WTC11 (cell line): ENCODE measurements around the gene HHIPL1. TPM values are rescaled to one million over a fixed set of nuclear protein-coding genes. Genes with fewer than 3 reads are reported as not detected.

Source experiments
- ATAC-seq: fragments of 200-7000 bp; cut with Tn5 transposase; 2 replicates; pipeline ENCODE4 v1.10.0; 2021; ENCODE audit warnings: mild to moderate bottlenecking, moderate library complexity
- CTCF ChIA-PET: fragments of 300-600 bp; sonication (Branson Sonifier 250); formaldehyde crosslinking; loops from one replicate; lab custom pipeline; 2021; ENCODE audit warnings: antibody characterized with exemption; lab: Charles Lee
- POLR2A ChIA-PET: fragments of 350-600 bp; sonication (Branson Sonifier 250); formaldehyde crosslinking; loops from one replicate; lab custom pipeline; 2021; ENCODE audit warnings: antibody characterized with exemption; lab: Charles Lee
- DNase-seq: peaks from one replicate; pipeline ENCODE4 v3.0.0; 2021; ENCODE audit warnings: low spot score
- H3K27ac Mint-ChIP-seq: 2 replicates; pipeline ENCODE4 v1.8.0; 2021; ENCODE audit warnings: mixed read lengths
- H3K27me3 Mint-ChIP-seq: 2 replicates; pipeline ENCODE4 v1.8.0; 2021; ENCODE audit warnings: low read depth, mild to moderate bottlenecking, moderate library complexity, mixed read lengths
- H3K36me3 Mint-ChIP-seq: 2 replicates; pipeline ENCODE4 v1.8.0; 2021; ENCODE audit warnings: mixed read lengths
- H3K4me1 Mint-ChIP-seq: 2 replicates; pipeline ENCODE4 v1.8.0; 2022; ENCODE audit warnings: mixed read lengths
- H3K4me3 Mint-ChIP-seq: 2 replicates; pipeline ENCODE4 v1.8.0; 2021; ENCODE audit warnings: mild to moderate bottlenecking, moderate library complexity, mixed read lengths
- H3K9me3 Mint-ChIP-seq: 2 replicates; pipeline ENCODE4 v1.8.0; 2021; ENCODE audit warnings: mixed read lengths
- CREB1 ChIP-seq: sonication (generic); formaldehyde crosslinking; IDR thresholded peaks from 2 replicates; pipeline ENCODE4 v1.8.0; 2023; ENCODE audit warnings: mild to moderate bottlenecking, missing genetic modification reagents
- CREM ChIP-seq: sonication (generic); formaldehyde crosslinking; IDR thresholded peaks from 2 replicates; pipeline ENCODE4 v1.8.1; 2022; ENCODE audit warnings: mild to moderate bottlenecking, missing genetic modification reagents, moderate library complexity
- FOXJ3 ChIP-seq: sonication (generic); formaldehyde crosslinking; IDR thresholded peaks from 2 replicates; pipeline ENCODE4 v1.9.0; 2021; ENCODE audit warnings: missing genetic modification reagents, mild to moderate bottlenecking, borderline replicate concordance
- GRHL2 ChIP-seq: fragments of 250-450 bp; sonication (Bioruptor Pico); IDR thresholded peaks from 2 replicates; pipeline ENCODE4 v1.8.0; 2022; ENCODE audit warnings: mild to moderate bottlenecking, moderate library complexity; ENCODE audit not compliant: insufficient replicate concordance, severe bottlenecking
- GTF2I ChIP-seq: fragments of 250-450 bp; sonication (Bioruptor Pico); conservative IDR thresholded peaks from 2 replicates; pipeline ENCODE4 v1.4.0; 2021; ENCODE audit warnings: mild to moderate bottlenecking
- NFATC4 ChIP-seq: fragments of 250-450 bp; sonication (Bioruptor Pico); IDR thresholded peaks from 2 replicates; pipeline ENCODE4 v1.9.0; 2021; ENCODE audit warnings: mild to moderate bottlenecking
- NFE2L1 ChIP-seq: sonication (generic); formaldehyde crosslinking; IDR thresholded peaks from 2 replicates; pipeline ENCODE4 v1.8.1; 2023; ENCODE audit warnings: missing genetic modification reagents
- NFYB ChIP-seq: sonication (generic); formaldehyde crosslinking; conservative IDR thresholded peaks from 2 replicates; pipeline ENCODE4 v1.8.0; 2022; ENCODE audit warnings: low read depth, missing genetic modification reagents
- OVOL2 ChIP-seq: fragments of 250-450 bp; sonication (Bioruptor Pico); IDR thresholded peaks from 2 replicates; pipeline ENCODE4 v1.9.0; 2021; ENCODE audit warnings: mild to moderate bottlenecking, borderline replicate concordance
- RORB ChIP-seq: fragments of 250-450 bp; sonication (Bioruptor Pico); IDR thresholded peaks from 2 replicates; pipeline ENCODE4 v1.9.0; 2021; ENCODE audit warnings: mild to moderate bottlenecking
- SP1 ChIP-seq: sonication (generic); formaldehyde crosslinking; conservative IDR thresholded peaks from 2 replicates; pipeline ENCODE4 v1.8.1; 2022; ENCODE audit warnings: missing genetic modification reagents
- ZNF423 ChIP-seq: fragments of 250-450 bp; sonication (Bioruptor Pico); IDR thresholded peaks from 2 replicates; pipeline ENCODE4 v2.1.2; 2022; ENCODE audit warnings: mild to moderate bottlenecking, moderate library complexity
- ZNF671 ChIP-seq: fragments of 250-450 bp; sonication (Bioruptor Pico); IDR thresholded peaks from 2 replicates; pipeline ENCODE4 v1.8.0; 2021; ENCODE audit warnings: mild to moderate bottlenecking
- total RNA-seq: library from RNA; stranded (reverse); gene quantifications from 3 replicates; pipeline ENCODE4 v1.2.3, GENCODE V29; 2021
- TF ChIP-seq, protein P1 (sequence below): sonication (generic); formaldehyde crosslinking; IDR thresholded peaks from 2 replicates; pipeline ENCODE4 v1.8.1; 2023; ENCODE audit warnings: mild to moderate bottlenecking, missing genetic modification reagents, moderate library complexity
- TF ChIP-seq, protein P2 (sequence below): sonication (generic); formaldehyde crosslinking; IDR thresholded peaks from 2 replicates; pipeline ENCODE4 v1.8.0; 2022; ENCODE audit warnings: mild to moderate bottlenecking, missing genetic modification reagents
- TF ChIP-seq, protein P3 (sequence below): sonication (generic); formaldehyde crosslinking; conservative IDR thresholded peaks from 2 replicates; pipeline ENCODE4 v1.8.1; 2023; ENCODE audit warnings: mild to moderate bottlenecking, low read depth, missing genetic modification reagents, moderate library complexity
- TF ChIP-seq, protein P4 (sequence below): fragments of 200-600 bp; IDR thresholded peaks from 2 replicates; pipeline ENCODE4 v1.8.0; 2022; ENCODE audit warnings: antibody characterized with exemption
- TF ChIP-seq, protein P5 (sequence below): sonication (generic); formaldehyde crosslinking; IDR thresholded peaks from 2 replicates; pipeline ENCODE4 v1.8.0; 2022; ENCODE audit warnings: mild to moderate bottlenecking, missing genetic modification reagents
- TF ChIP-seq, protein P6 (sequence below): fragments of 250-450 bp; sonication (Bioruptor Pico); IDR thresholded peaks from 2 replicates; pipeline ENCODE4 v1.9.0; 2021; ENCODE audit warnings: mild to moderate bottlenecking, borderline replicate concordance
- TF ChIP-seq, protein P7 (sequence below): sonication (generic); formaldehyde crosslinking; IDR thresholded peaks from 2 replicates; pipeline ENCODE4 v1.8.1; 2022; ENCODE audit warnings: mild to moderate bottlenecking, missing genetic modification reagents, moderate library complexity, borderline replicate concordance

HHIPL1 gene
- total RNA-seq, 1 experiment from 2014 or later = 1.5 TPM

DNA sequence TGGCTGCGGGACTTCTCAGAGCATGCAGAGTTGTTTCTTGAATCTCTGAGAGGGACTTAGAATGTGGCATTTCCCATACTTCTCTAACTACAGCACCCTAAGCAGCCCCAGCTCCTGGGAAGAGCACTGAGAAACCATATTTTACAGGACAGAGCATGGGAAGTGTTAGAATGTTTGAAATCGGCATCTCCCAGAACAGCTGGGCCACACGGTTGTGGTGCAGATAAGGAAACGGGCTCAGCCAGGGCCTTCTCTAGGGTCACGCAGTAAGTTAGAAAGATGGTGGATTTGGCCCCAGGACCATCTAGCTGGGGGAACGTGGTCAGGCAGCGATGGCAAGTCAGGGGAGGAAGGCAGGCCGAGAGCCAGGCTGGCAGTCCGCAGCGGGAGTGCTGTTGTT, 10.5 kb upstream of the HHIPL1 start:
- CTCF ChIA-PET = interaction anchor here (1.2 kb wide), 1 partner anchor 117 kb away, joined by 3 read pairs; no protein-coding TSS in a partner anchor
- ATAC-seq = no peak

DNA sequence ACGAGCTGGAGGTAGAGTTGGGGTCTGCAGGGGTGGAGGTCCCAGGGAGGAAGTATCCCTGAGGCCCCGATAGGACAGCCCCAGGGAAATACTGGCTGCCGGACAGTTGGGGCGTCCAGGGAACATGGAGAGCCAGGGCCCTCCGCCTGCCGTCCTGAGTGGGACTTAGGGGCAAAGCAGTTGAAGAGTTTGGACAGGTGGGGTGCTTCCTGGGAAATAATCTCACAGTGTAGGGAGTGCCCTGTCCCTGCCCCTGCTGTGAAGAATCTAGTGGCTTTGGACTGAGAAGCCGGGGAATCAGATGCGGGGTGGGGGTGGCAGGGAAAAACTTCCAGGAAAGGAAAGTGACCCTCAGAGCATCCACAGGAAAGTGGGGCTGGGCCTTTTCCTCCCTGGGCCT, 9.8 kb upstream of the HHIPL1 start:
- H3K4me3 Mint-ChIP-seq = no peak overlapping the region
- ATAC-seq = no peak
- TF ChIP-seq CREM (CRISPR knock-in tag) = no peak
- TF ChIP-seq, protein P1, sequence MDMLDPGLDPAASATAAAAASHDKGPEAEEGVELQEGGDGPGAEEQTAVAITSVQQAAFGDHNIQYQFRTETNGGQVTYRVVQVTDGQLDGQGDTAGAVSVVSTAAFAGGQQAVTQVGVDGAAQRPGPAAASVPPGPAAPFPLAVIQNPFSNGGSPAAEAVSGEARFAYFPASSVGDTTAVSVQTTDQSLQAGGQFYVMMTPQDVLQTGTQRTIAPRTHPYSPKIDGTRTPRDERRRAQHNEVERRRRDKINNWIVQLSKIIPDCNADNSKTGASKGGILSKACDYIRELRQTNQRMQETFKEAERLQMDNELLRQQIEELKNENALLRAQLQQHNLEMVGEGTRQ (CRISPR knock-in tag) = no peak
- TF ChIP-seq, protein P2, sequence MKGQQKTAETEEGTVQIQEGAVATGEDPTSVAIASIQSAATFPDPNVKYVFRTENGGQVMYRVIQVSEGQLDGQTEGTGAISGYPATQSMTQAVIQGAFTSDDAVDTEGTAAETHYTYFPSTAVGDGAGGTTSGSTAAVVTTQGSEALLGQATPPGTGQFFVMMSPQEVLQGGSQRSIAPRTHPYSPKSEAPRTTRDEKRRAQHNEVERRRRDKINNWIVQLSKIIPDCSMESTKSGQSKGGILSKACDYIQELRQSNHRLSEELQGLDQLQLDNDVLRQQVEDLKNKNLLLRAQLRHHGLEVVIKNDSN = no peak
- no peak for TF ChIP-seq ZNF671 (CRISPR knock-in tag)
- no peak for TF ChIP-seq GRHL2
- TF ChIP-seq, protein P3, sequence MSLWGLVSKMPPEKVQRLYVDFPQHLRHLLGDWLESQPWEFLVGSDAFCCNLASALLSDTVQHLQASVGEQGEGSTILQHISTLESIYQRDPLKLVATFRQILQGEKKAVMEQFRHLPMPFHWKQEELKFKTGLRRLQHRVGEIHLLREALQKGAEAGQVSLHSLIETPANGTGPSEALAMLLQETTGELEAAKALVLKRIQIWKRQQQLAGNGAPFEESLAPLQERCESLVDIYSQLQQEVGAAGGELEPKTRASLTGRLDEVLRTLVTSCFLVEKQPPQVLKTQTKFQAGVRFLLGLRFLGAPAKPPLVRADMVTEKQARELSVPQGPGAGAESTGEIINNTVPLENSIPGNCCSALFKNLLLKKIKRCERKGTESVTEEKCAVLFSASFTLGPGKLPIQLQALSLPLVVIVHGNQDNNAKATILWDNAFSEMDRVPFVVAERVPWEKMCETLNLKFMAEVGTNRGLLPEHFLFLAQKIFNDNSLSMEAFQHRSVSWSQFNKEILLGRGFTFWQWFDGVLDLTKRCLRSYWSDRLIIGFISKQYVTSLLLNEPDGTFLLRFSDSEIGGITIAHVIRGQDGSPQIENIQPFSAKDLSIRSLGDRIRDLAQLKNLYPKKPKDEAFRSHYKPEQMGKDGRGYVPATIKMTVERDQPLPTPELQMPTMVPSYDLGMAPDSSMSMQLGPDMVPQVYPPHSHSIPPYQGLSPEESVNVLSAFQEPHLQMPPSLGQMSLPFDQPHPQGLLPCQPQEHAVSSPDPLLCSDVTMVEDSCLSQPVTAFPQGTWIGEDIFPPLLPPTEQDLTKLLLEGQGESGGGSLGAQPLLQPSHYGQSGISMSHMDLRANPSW (CRISPR knock-in tag) = no peak
- no peak for TF ChIP-seq RORB (CRISPR knock-in tag)
- TF ChIP-seq NFE2L1 (CRISPR knock-in tag) = no peak
- TF ChIP-seq, protein P4, sequence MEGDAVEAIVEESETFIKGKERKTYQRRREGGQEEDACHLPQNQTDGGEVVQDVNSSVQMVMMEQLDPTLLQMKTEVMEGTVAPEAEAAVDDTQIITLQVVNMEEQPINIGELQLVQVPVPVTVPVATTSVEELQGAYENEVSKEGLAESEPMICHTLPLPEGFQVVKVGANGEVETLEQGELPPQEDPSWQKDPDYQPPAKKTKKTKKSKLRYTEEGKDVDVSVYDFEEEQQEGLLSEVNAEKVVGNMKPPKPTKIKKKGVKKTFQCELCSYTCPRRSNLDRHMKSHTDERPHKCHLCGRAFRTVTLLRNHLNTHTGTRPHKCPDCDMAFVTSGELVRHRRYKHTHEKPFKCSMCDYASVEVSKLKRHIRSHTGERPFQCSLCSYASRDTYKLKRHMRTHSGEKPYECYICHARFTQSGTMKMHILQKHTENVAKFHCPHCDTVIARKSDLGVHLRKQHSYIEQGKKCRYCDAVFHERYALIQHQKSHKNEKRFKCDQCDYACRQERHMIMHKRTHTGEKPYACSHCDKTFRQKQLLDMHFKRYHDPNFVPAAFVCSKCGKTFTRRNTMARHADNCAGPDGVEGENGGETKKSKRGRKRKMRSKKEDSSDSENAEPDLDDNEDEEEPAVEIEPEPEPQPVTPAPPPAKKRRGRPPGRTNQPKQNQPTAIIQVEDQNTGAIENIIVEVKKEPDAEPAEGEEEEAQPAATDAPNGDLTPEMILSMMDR = no peak
- no peak for TF ChIP-seq GTF2I
- TF ChIP-seq FOXJ3 (CRISPR knock-in tag) = no peak
- TF ChIP-seq, protein P5, sequence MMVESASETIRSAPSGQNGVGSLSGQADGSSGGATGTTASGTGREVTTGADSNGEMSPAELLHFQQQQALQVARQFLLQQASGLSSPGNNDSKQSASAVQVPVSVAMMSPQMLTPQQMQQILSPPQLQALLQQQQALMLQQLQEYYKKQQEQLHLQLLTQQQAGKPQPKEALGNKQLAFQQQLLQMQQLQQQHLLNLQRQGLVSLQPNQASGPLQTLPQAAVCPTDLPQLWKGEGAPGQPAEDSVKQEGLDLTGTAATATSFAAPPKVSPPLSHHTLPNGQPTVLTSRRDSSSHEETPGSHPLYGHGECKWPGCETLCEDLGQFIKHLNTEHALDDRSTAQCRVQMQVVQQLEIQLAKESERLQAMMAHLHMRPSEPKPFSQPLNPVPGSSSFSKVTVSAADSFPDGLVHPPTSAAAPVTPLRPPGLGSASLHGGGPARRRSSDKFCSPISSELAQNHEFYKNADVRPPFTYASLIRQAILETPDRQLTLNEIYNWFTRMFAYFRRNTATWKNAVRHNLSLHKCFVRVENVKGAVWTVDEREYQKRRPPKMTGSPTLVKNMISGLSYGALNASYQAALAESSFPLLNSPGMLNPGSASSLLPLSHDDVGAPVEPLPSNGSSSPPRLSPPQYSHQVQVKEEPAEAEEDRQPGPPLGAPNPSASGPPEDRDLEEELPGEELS (CRISPR knock-in tag) = no peak
- no peak for TF ChIP-seq OVOL2
- no peak for TF ChIP-seq NFYB (CRISPR knock-in tag)
- ChIA-PET POLR2A (no interaction called here), CTCF (no interaction called here)
- no peak for DNase-seq
- H3K27ac Mint-ChIP-seq = no peak overlapping the region
- H3K27me3 Mint-ChIP-seq = no peaks in the 10 kb centered on the region
- H3K9me3 Mint-ChIP-seq = no peaks in the 10 kb centered on the region
- H3K36me3 Mint-ChIP-seq = no peaks in the 10 kb centered on the region
- no peaks in the 10 kb centered on the region for H3K4me1 Mint-ChIP-seq

More for the DNA sequence above, 10.5 kb upstream of the HHIPL1 start:
- POLR2A ChIA-PET = no interaction called here
- no peak for DNase-seq
- H3K4me3 Mint-ChIP-seq = no peak overlapping the region
- H3K27ac Mint-ChIP-seq = no peak overlapping the region
- H3K27me3 Mint-ChIP-seq = no peaks in the 10 kb centered on the region
- no peaks in the 10 kb centered on the region for H3K9me3 Mint-ChIP-seq
- no peaks in the 10 kb centered on the region for H3K36me3 Mint-ChIP-seq
- no peaks in the 10 kb centered on the region for H3K4me1 Mint-ChIP-seq
- no peak for TF ChIP-seq SP1 (CRISPR knock-in tag)
- TF ChIP-seq, protein P6, sequence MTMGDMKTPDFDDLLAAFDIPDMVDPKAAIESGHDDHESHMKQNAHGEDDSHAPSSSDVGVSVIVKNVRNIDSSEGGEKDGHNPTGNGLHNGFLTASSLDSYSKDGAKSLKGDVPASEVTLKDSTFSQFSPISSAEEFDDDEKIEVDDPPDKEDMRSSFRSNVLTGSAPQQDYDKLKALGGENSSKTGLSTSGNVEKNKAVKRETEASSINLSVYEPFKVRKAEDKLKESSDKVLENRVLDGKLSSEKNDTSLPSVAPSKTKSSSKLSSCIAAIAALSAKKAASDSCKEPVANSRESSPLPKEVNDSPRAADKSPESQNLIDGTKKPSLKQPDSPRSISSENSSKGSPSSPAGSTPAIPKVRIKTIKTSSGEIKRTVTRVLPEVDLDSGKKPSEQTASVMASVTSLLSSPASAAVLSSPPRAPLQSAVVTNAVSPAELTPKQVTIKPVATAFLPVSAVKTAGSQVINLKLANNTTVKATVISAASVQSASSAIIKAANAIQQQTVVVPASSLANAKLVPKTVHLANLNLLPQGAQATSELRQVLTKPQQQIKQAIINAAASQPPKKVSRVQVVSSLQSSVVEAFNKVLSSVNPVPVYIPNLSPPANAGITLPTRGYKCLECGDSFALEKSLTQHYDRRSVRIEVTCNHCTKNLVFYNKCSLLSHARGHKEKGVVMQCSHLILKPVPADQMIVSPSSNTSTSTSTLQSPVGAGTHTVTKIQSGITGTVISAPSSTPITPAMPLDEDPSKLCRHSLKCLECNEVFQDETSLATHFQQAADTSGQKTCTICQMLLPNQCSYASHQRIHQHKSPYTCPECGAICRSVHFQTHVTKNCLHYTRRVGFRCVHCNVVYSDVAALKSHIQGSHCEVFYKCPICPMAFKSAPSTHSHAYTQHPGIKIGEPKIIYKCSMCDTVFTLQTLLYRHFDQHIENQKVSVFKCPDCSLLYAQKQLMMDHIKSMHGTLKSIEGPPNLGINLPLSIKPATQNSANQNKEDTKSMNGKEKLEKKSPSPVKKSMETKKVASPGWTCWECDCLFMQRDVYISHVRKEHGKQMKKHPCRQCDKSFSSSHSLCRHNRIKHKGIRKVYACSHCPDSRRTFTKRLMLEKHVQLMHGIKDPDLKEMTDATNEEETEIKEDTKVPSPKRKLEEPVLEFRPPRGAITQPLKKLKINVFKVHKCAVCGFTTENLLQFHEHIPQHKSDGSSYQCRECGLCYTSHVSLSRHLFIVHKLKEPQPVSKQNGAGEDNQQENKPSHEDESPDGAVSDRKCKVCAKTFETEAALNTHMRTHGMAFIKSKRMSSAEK = no peak
- TF ChIP-seq, protein P7, sequence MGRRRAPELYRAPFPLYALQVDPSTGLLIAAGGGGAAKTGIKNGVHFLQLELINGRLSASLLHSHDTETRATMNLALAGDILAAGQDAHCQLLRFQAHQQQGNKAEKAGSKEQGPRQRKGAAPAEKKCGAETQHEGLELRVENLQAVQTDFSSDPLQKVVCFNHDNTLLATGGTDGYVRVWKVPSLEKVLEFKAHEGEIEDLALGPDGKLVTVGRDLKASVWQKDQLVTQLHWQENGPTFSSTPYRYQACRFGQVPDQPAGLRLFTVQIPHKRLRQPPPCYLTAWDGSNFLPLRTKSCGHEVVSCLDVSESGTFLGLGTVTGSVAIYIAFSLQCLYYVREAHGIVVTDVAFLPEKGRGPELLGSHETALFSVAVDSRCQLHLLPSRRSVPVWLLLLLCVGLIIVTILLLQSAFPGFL (CRISPR knock-in tag) = no peak
- no peak for TF ChIP-seq ZNF423 (CRISPR knock-in tag)
- TF ChIP-seq NFATC4 (CRISPR knock-in tag) = no peak
- TF ChIP-seq FOXJ3 (CRISPR knock-in tag) = no peak
- no peak for TF ChIP-seq CREB1 (CRISPR knock-in tag)
